ENCODE data around the gene PDE4D.

GRCh38 chr5:58927181-58927580 lies 966.3 kb downstream of the PDE4D start:
- no peak for TF ChIP-seq POLR2A (IDR thresholded peaks at IDR 0.05; ENCODE audit: low read depth, low read length)
- TF ChIP-seq CTCF (conservative IDR thresholded peaks at IDR 0.05; ENCODE audit: low read depth, low read length) = no peak
- no peak for TF ChIP-seq CHD1 (IDR thresholded peaks at IDR 0.05; ENCODE audit: low read depth, low read length)
- no peak for TF ChIP-seq RCOR1 (IDR thresholded peaks at IDR 0.05; ENCODE audit: insufficient replicate concordance, low read length)
- no peak for TF ChIP-seq RAD21 (IDR thresholded peaks at IDR 0.05; ENCODE audit: low read length)
- no peak for TF ChIP-seq ELK1 (IDR thresholded peaks at IDR 0.05; ENCODE audit: borderline replicate concordance, low read depth, low read length)
- no peak for TF ChIP-seq MXI1 (IDR thresholded peaks at IDR 0.05; ENCODE audit: borderline replicate concordance, low read depth, low read length)
- TF ChIP-seq MAFK (IDR thresholded peaks at IDR 0.05; ENCODE audit: low read depth, low read length) = no peak
- no peak for TF ChIP-seq USF2 (IDR thresholded peaks at IDR 0.05; ENCODE audit: low read depth, low read length)
- no peak for TF ChIP-seq FOS (IDR thresholded peaks at IDR 0.05; ENCODE audit: low read depth, low read length)
- no peak for TF ChIP-seq CEBPB (IDR thresholded peaks at IDR 0.05; ENCODE audit: low read depth, low read length)
- TF ChIP-seq MAZ (IDR thresholded peaks at IDR 0.05; ENCODE audit: borderline replicate concordance, low read depth, low read length) = no peak

All from IMR-90 (cell line).